SU-DHL-6 (cell line): Measurements from ENCODE around the gene GRIN2A.

Experiments used
- H2AFZ ChIP-seq: fragments of 200-600 bp; sonication (generic); 2 replicates; pipeline ENCODE4 v1.6.1; 2014; ENCODE audit warnings: low read depth, mild to moderate bottlenecking, moderate library complexity, mixed read lengths, antibody characterized with exemption, low read length; ENCODE audit not compliant: severe bottlenecking
- H3F3A ChIP-seq: fragments of 200-600 bp; shearing (Covaris generic); 2 replicates; pipeline ENCODE4 v1.6.0; 2016; ENCODE audit warnings: antibody characterized with exemption, mild to moderate bottlenecking; ENCODE audit not compliant: insufficient read depth
- H3K27ac ChIP-seq: fragments of 200-600 bp; sonication (generic); 2 replicates; pipeline ENCODE4 v1.5.1; 2016; ENCODE audit warnings: low read depth, mild to moderate bottlenecking, low read length, moderate library complexity, mixed read lengths
- H3K27me3 ChIP-seq: fragments of 200-600 bp; sonication (generic), shearing (Covaris generic); 2 replicates; pipeline ENCODE4 v1.6.0; 2014; ENCODE audit warnings: mild to moderate bottlenecking, low read length
- H3K36me3 ChIP-seq: fragments of 200-600 bp; sonication (generic); 2 replicates; pipeline ENCODE4 v1.6.1; 2014; ENCODE audit warnings: mild to moderate bottlenecking, low read length, mixed read lengths
- H3K4me2 ChIP-seq: fragments of 300-600, 200-600 bp; shearing (Covaris generic), sonication (generic); 2 replicates; pipeline ENCODE4 v1.6.0; 2014; ENCODE audit warnings: low read length, low read depth, mild to moderate bottlenecking; ENCODE audit not compliant: poor library complexity, severe bottlenecking
- H3K4me3 ChIP-seq: fragments of 200-600 bp; sonication (generic); 2 replicates; pipeline ENCODE4 v1.5.1; 2014; ENCODE audit warnings: antibody characterized with exemption, low read length, mild to moderate bottlenecking, mixed read lengths; ENCODE audit not compliant: insufficient read depth, poor library complexity, severe bottlenecking
- H3K79me2 ChIP-seq: fragments of 200-600 bp; sonication (generic); 2 replicates; pipeline ENCODE4 v1.6.1; 2014; ENCODE audit warnings: mild to moderate bottlenecking, low read length, moderate library complexity; ENCODE audit not compliant: insufficient read depth
- H3K9ac ChIP-seq: fragments of 200-600 bp; sonication (generic); 2 replicates; pipeline ENCODE4 v1.7.0; 2014; ENCODE audit warnings: mild to moderate bottlenecking, low read length
- H3K9me2 ChIP-seq: fragments of 200-600 bp; sonication (generic); replicated peaks from 2 replicates; pipeline ENCODE4 v1.6.1; 2014; ENCODE audit warnings: low read length; ENCODE audit not compliant: insufficient read depth
- H3K9me3 ChIP-seq: fragments of 200-600 bp; sonication (generic); 2 replicates; pipeline ENCODE4 v1.6.1; 2014; ENCODE audit warnings: low read length, mixed read lengths; ENCODE audit not compliant: insufficient read depth
- H4K20me1 ChIP-seq: fragments of 200-600 bp; sonication (generic); 2 replicates; pipeline ENCODE4 v1.6.1; 2014; ENCODE audit warnings: low read depth, mild to moderate bottlenecking, antibody characterized with exemption, low read length, moderate library complexity, mixed read lengths
- EZH2phosphoT487 ChIP-seq: fragments of 200-600 bp; sonication (generic), shearing (Covaris generic); conservative IDR thresholded peaks from 2 replicates; pipeline ENCODE4 v1.6.1; 2018; ENCODE audit warnings: mild to moderate bottlenecking, antibody characterized with exemption, low read length, moderate library complexity, mixed read lengths
- TF ChIP-seq, protein P1 (sequence below): fragments of 200-600 bp; sonication (generic); IDR thresholded peaks from one replicate; pipeline ENCODE4 v1.5.1; 2017; ENCODE audit warnings: antibody characterized with exemption, mild to moderate bottlenecking, low read length, moderate library complexity; ENCODE audit not compliant: insufficient read depth, poor library complexity, severe bottlenecking

Gene GRIN2A

DNA sequence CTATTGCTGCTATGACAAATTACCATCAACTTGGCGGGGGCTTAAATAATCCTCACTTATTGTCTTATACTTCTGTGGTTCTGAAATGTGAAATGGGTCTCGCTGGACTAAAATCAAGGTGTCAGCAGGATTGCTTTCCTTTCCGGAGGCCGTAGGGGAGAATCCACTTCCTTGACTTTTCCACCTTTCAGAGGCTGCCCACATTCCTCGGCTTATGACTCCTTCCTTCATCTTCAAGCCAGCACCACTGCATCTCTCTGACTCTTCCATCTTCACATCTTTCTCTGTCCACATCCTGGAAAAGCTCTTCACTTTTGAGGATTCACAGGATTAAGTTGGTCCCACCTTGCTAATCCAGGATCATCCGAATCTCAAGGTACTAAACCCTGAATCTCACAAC, 217.8 kb downstream of the GRIN2A start:
- Histone ChIP-seq H3K36me3 (no peaks in the 10 kb centered on the region), H3K4me3 (no peak overlapping the region), H3K79me2 (no peaks in the 10 kb centered on the region), H3F3A (no peaks in the 10 kb centered on the region), H3K4me2 (no peak overlapping the region), H3K9me2 (no peaks in the 10 kb centered on the region), H2AFZ (no peak overlapping the region), H3K9me3 (no peaks in the 10 kb centered on the region), H3K27ac (no peak overlapping the region), H3K9ac (no peak overlapping the region), H3K27me3 (no peaks in the 10 kb centered on the region), H4K20me1 (no peaks in the 10 kb centered on the region)
- TF ChIP-seq EZH2phosphoT487, result no peak
- TF ChIP-seq, protein P1, sequence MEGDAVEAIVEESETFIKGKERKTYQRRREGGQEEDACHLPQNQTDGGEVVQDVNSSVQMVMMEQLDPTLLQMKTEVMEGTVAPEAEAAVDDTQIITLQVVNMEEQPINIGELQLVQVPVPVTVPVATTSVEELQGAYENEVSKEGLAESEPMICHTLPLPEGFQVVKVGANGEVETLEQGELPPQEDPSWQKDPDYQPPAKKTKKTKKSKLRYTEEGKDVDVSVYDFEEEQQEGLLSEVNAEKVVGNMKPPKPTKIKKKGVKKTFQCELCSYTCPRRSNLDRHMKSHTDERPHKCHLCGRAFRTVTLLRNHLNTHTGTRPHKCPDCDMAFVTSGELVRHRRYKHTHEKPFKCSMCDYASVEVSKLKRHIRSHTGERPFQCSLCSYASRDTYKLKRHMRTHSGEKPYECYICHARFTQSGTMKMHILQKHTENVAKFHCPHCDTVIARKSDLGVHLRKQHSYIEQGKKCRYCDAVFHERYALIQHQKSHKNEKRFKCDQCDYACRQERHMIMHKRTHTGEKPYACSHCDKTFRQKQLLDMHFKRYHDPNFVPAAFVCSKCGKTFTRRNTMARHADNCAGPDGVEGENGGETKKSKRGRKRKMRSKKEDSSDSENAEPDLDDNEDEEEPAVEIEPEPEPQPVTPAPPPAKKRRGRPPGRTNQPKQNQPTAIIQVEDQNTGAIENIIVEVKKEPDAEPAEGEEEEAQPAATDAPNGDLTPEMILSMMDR, result no peak

- H4K20me1 ChIP-seq, result no peaks in the 10 kb centered on the region
- H3K27me3 ChIP-seq, result no peaks in the 10 kb centered on the region
- H3F3A ChIP-seq, result no peaks in the 10 kb centered on the region
- no peak overlapping the region for H3K4me3 ChIP-seq
- no peak overlapping the region for H3K4me2 ChIP-seq
- H3K27ac ChIP-seq, result no peak overlapping the region
- H3K36me3 ChIP-seq, result no peaks in the 10 kb centered on the region
- H2AFZ ChIP-seq, result no peak overlapping the region
- H3K9me3 ChIP-seq, result no peaks in the 10 kb centered on the region
- H3K9me2 ChIP-seq, result no peaks in the 10 kb centered on the region
- no peaks in the 10 kb centered on the region for H3K79me2 ChIP-seq
- H3K9ac ChIP-seq, result no peak overlapping the region
- TF ChIP-seq, protein P1, result no peak
- TF ChIP-seq EZH2phosphoT487, result no peak
These were observed 224.8 kb downstream of the GRIN2A start for GRCh38 chr16:9957433-9957832.

DNA sequence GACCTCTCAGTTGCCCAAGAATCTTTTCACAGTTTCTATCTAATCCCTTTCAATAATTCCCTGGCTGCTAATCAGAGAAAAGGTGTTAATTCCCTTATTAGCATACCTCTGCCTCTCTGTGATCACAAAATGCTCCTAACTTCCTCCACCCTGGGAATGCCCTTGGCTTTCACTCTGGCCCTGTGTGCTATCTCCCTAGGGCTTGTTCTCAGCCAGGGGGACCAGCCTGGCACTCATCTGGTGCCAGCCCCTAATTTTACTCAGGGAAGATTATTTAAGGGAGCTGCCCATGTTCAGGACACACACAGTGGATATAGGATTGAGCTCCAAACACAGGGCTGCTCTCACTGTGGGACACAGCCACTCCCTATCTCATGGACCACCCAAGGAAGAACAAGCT, 225.2 kb downstream of the GRIN2A start:
- no peaks in the 10 kb centered on the region for H3K27me3 ChIP-seq
- no peak for TF ChIP-seq EZH2phosphoT487
- TF ChIP-seq, protein P1, result no peak

More for the DNA sequence above, 225.2 kb downstream of the GRIN2A start:
- no peak overlapping the region for H3K27ac ChIP-seq
- H3K36me3 ChIP-seq, result no peaks in the 10 kb centered on the region
- no peaks in the 10 kb centered on the region for H3K9me2 ChIP-seq
- H3K4me2 ChIP-seq, result no peak overlapping the region
- H4K20me1 ChIP-seq, result no peaks in the 10 kb centered on the region
- H3K4me3 ChIP-seq, result no peak overlapping the region
- no peaks in the 10 kb centered on the region for H3K79me2 ChIP-seq
- no peaks in the 10 kb centered on the region for H3K9me3 ChIP-seq
- H3K9ac ChIP-seq, result no peak overlapping the region
- no peak overlapping the region for H2AFZ ChIP-seq
- no peaks in the 10 kb centered on the region for H3F3A ChIP-seq
